ENCODE data around the gene BARHL2.

GRCh38 chr1:90732136-90732535 is 15.0 kb upstream of the BARHL2 start:
- TF ChIP-seq, protein P1, sequence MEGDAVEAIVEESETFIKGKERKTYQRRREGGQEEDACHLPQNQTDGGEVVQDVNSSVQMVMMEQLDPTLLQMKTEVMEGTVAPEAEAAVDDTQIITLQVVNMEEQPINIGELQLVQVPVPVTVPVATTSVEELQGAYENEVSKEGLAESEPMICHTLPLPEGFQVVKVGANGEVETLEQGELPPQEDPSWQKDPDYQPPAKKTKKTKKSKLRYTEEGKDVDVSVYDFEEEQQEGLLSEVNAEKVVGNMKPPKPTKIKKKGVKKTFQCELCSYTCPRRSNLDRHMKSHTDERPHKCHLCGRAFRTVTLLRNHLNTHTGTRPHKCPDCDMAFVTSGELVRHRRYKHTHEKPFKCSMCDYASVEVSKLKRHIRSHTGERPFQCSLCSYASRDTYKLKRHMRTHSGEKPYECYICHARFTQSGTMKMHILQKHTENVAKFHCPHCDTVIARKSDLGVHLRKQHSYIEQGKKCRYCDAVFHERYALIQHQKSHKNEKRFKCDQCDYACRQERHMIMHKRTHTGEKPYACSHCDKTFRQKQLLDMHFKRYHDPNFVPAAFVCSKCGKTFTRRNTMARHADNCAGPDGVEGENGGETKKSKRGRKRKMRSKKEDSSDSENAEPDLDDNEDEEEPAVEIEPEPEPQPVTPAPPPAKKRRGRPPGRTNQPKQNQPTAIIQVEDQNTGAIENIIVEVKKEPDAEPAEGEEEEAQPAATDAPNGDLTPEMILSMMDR (IDR thresholded peaks at IDR 0.05), result no peak
- TF ChIP-seq POLR2A (IDR thresholded peaks at IDR 0.05) (no peak), EP300 (IDR thresholded peaks at IDR 0.05) (no peak)
